Stromal cell of bone marrow (primary cell): ENCODE measurements around the gene FOXE1.

Experiments
- DNase-seq: peaks from one replicate; pipeline ENCODE4 v3.0.0-alpha.2; 2012; ENCODE audit warnings: low read depth

The FOXE1 gene

GRCh38 chr9:97866300-97866699 lies 13.3 kb downstream of the FOXE1 start:
- no peak for DNase-seq

- no peak for DNase-seq
These were observed 13.8 kb downstream of the FOXE1 start for GRCh38 chr9:97866848-97867247.

DNA sequence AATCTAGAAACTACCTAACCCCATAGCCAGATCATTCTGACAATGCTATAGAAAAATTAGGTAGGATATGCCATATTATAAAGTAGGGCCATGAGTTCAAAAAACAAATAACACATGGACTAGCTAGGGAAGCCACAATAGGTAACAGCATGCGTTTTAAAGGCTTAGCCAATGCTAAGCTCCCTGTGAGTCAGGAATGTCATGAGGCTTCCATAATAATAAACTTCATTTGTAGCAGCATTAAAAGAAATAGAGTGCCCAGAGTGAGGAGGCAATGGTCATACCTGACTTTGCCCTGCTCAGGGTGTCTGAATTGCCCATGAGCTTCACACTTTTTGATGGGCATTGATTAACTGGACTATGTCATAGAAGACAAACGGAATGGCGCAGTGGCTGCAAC lies 15.8 kb downstream of the FOXE1 start:
- DNase-seq = no peak

DNA sequence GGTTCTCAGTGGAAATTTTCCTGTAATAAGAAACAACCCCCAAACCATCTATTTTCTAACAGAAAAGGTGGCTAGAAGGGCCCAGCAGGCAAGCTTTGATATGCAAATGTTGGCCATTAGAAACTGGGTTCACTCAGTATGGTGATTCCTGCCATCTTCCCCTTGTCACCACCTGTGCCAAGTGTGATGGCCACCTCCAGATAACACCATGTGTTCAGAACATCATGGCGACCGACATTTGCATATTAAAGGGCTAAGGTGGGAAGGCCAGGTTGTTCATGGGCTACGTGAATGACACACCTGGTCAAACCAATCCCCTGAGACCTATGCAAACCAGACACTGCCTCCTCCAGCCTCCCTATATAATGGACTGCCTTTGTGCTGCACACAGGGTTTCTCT lies 20.4 kb downstream of the FOXE1 start:
- no peak for DNase-seq

- DNase-seq = no peak
These were observed 20.9 kb downstream of the FOXE1 start for GRCh38 chr9:97873882-97874281.

GRCh38 chr9:97874624-97875023 lies 21.6 kb downstream of the FOXE1 start:
- no peak for DNase-seq

DNA sequence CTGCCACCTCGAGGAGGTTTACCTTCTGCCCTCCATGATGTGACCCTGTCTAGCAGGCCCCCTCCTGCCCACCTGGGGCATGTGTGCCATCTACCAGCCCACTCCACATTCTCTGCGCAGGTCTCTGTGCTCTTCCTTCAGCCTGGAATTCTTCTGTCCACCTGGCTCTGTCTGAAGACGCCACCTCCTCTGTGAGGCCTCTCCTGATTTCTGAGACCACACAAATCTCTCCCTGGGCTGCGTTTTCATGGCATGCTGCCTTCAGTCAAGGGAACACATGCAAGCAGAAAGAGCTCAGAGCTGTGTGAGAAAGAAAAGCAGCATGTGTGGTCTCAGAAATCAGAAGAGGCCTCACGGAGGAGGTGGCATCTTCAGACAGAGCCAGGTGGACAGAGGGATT lies 22.1 kb downstream of the FOXE1 start:
- DNase-seq = no peak

GRCh38 chr9:97876061-97876460 lies 23.0 kb downstream of the FOXE1 start:
- no peak for DNase-seq

- DNase-seq = peak; percentile 50
These were observed 27.3 kb downstream of the FOXE1 start for GRCh38 chr9:97880336-97880735.

- no peak for DNase-seq
These were observed 37.2 kb downstream of the FOXE1 start for GRCh38 chr9:97889941-97890887.

- no peak for DNase-seq
These were observed 38.7 kb downstream of the FOXE1 start for GRCh38 chr9:97891736-97892135.

DNA sequence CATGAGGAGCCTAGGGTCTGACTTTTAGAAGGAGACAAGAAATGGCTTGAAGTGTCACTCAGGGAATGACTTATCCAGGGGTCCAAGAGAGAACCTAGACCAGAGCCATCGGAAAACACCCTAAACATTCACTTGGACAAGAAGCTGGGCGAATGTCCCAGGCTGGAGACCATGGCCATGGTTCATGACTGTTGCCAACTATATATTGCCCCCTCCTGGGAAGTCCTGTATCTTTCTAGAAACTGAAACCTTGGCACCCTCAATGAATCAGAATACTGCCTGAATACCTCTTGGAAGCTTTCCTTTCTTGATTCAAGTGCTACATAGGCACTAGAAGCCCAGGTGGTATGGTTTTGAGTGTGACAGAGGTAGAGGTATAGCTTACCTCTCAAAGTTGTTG lies 39.4 kb downstream of the FOXE1 start:
- no peak for DNase-seq

- DNase-seq = no peak
These were observed 42.2 kb downstream of the FOXE1 start for GRCh38 chr9:97895211-97895610.

- peak; percentile 25 for DNase-seq
These were observed 42.8 kb downstream of the FOXE1 start for GRCh38 chr9:97895695-97896332.

DNA sequence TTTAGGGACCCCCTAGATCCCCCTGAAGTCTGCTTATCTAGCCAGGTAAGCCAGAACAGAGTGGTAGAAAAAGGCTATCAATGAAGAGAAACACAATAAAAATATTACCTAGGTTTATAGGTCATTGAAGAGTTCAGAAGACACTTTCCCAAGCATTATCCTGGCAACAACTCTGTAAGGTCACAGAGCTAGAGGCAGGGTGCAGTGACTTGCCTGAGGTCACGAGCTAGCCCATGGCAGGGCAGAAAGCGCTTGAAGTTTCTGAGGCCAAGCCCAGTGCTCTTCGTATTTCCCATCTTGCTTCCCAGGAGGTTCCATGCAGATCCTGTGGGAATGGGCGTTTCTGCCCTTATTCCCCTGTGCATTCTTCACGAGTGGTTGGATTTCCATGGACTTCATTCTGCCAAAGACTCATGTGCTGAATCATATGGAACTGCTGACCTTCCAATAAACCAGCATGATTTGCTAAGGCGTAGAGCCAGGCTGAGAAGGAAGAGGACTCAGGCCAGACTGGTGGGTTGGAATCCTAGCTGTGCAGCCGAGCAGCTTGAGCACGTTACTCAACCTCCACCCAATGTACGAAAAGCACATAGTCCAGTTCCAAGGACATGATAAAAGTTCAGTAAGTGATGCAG lies 47.2 kb downstream of the FOXE1 start:
- peak; percentile 86 for DNase-seq

GRCh38 chr9:97900738-97901565 lies 47.9 kb downstream of the FOXE1 start:
- DNase-seq = no peak

- DNase-seq = no peak
These were observed 50.2 kb downstream of the FOXE1 start for GRCh38 chr9:97903177-97903576.

DNA sequence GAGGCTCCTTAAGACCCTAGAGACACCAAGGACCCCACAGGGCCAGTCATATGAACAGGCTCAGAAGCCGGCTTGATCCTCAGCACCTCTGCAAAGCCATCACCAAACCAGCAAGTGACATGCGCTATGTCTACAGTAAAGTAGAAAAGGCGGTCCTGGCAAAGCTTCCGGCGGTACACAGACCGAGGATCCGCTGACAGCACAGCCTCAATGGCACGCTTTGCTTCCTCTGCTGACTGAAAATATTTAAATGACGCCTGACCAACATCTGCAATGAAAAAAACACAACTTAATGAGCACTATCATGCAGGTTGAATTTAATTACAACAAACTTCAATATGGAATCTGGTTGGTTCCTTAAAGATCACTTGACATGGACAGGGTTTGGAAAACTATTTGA lies 51.7 kb downstream of the FOXE1 start:
- no peak for DNase-seq

GRCh38 chr9:97905228-97905627 lies 52.2 kb downstream of the FOXE1 start:
- no peak for DNase-seq
